GM12878 (cell line): ENCODE data around the gene RGS14.

ENCODE experiments used
- ASH2L ChIP-seq: fragments of 300-600, 200-600 bp; sonication (generic); IDR thresholded peaks from 2 replicates; pipeline ENCODE4 v1.6.1; 2017; ENCODE audit warnings: low read depth, mild to moderate bottlenecking, borderline replicate concordance
- BHLHE40 ChIP-seq, 2 experiments: fragments of 450-650 bp in 1 of 2; IDR thresholded peaks; 2 replicates each; pipeline ENCODE4 v1.6.1; 2011 to 2017; ENCODE audit warnings: low read depth in 2 of 2, borderline replicate concordance in 1 of 2, improper control_type of control experiment in 1 of 2, low read length in 1 of 2, mild to moderate bottlenecking in 1 of 2
- CEBPB ChIP-seq, 2 experiments: fragments of 150-350 bp in 1 of 2; IDR thresholded peaks; 2 replicates each; pipeline ENCODE4 v1.6.1; 2012 to 2014; ENCODE audit warnings: low read depth in 2 of 2, low read length in 2 of 2, borderline replicate concordance in 1 of 2, inconsistent platforms in 1 of 2
- CTCF ChIP-seq, 3 experiments: IDR thresholded peaks in 2 of 3; conservative IDR thresholded peaks in 1 of 3; 2 replicates each; pipeline ENCODE4 v1.5.1; 2011; ENCODE audit warnings: low read depth in 3 of 3, low read length in 3 of 3, mild to moderate bottlenecking in 3 of 3, control low read depth in 2 of 3, moderate library complexity in 2 of 3, inconsistent platforms in 1 of 3, mixed read lengths in 1 of 3; ENCODE audit not compliant: control insufficient read depth in 2 of 3, insufficient read depth in 1 of 3; ENCODE audit errors: extremely low read depth in 1 of 3
- E4F1 ChIP-seq: fragments of 450-650 bp; IDR thresholded peaks from 2 replicates; pipeline ENCODE4 v1.6.1; 2018; ENCODE audit warnings: borderline replicate concordance, mild to moderate bottlenecking; ENCODE audit not compliant: partially characterized antibody
- ESRRA ChIP-seq: IDR thresholded peaks from 2 replicates; pipeline ENCODE4 v1.6.1; 2012; ENCODE audit warnings: mild to moderate bottlenecking, low read length, improper control_type of control experiment
- ETV6 ChIP-seq, 2 experiments: fragments of 450-650 bp in 1 of 2; IDR thresholded peaks in 1 of 2; conservative IDR thresholded peaks in 1 of 2; 2 replicates each; pipeline ENCODE4 v1.6.1; 2014; ENCODE audit warnings: antibody characterized with exemption in 1 of 2, borderline replicate concordance in 1 of 2, low read depth in 1 of 2, mild to moderate bottlenecking in 1 of 2, moderate library complexity in 1 of 2
- JUNB ChIP-seq: IDR thresholded peaks from 2 replicates; pipeline ENCODE4 v1.6.1; 2016; ENCODE audit warnings: antibody characterized with exemption, mild to moderate bottlenecking
- NFIC ChIP-seq: IDR thresholded peaks from 2 replicates; pipeline ENCODE4 v1.6.1; 2012; ENCODE audit warnings: low read depth, mild to moderate bottlenecking, inconsistent platforms, low read length, moderate library complexity
- POLR2A ChIP-seq: IDR thresholded peaks from 2 replicates; pipeline ENCODE4 v1.6.1; 2011; ENCODE audit warnings: low read depth, mild to moderate bottlenecking, low read length
- POLR2AphosphoS5 ChIP-seq: IDR thresholded peaks from 2 replicates; pipeline ENCODE4 v1.6.1; 2011; ENCODE audit warnings: mild to moderate bottlenecking, low read length, inconsistent platforms
- SP1 ChIP-seq: IDR thresholded peaks from one replicate; pipeline ENCODE4 v1.6.1; 2011; ENCODE audit warnings: low read depth, low read length

DNA sequence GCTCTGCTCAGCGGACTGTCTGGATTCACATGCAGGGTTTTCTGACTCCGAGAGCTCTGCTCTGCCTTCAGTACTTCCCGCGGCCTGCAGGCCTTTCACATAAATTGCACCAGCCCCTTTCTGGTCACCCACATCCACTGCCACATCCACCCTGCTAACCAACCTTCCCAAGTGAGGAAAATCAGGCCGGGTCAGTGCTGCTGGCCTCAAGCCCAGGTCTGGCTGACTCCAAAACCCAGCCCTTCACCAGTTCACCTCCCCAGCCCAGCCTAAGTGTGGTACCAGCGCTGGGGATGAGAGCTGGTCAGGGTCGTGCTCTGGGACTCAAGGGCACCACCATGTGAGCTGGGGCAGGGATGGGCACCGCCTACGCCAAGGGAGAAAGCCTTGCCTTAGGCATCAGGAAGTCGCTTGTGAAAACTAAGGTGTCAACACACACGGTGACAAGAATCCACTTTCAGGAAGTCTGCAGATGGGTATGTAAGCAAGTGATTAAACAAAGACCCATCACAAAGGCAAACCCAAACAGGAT is 18.6 kb upstream of the RGS14 start:
- TF ChIP-seq CEBPB (IDR thresholded peaks at IDR 0.05; ENCODE audit: borderline replicate concordance in 1 of 2, low read depth in 2 of 2, low read length in 2 of 2), result no peak
- TF ChIP-seq POLR2AphosphoS5, result no peak
- TF ChIP-seq POLR2A, result no peak
- no peak for TF ChIP-seq CTCF (IDR thresholded peaks at IDR 0.05 in 2 of 3, conservative IDR thresholded peaks at IDR 0.05 in 1 of 3; ENCODE audit: control insufficient read depth in 2 of 3, extremely low read depth in 1 of 3, insufficient read depth in 1 of 3, low read depth in 3 of 3, low read length in 3 of 3)
- no peak for TF ChIP-seq BHLHE40 (IDR thresholded peaks at IDR 0.05; ENCODE audit: borderline replicate concordance in 1 of 2, low read depth in 2 of 2, low read length in 1 of 2)
- TF ChIP-seq ASH2L, result no peak
- no peak for TF ChIP-seq JUNB
- TF ChIP-seq NFIC, result no peak
- no peak for TF ChIP-seq ETV6 (conservative IDR thresholded peaks at IDR 0.05 in 1 of 2, IDR thresholded peaks at IDR 0.05 in 1 of 2; ENCODE audit: borderline replicate concordance in 1 of 2, low read depth in 1 of 2)
- TF ChIP-seq SP1, result no peak
- TF ChIP-seq ESRRA, result no peak
- no peak for TF ChIP-seq E4F1
